T-helper 2 cell (primary cell): ENCODE measurements around the gene TNC.

ENCODE experiments used
- DNase-seq, 5 experiments: peaks; one replicate each; pipeline versions ENCODE4 v3.0.0 to v3.0.0-alpha.2; 2012 to 2022

TNC gene

DNA sequence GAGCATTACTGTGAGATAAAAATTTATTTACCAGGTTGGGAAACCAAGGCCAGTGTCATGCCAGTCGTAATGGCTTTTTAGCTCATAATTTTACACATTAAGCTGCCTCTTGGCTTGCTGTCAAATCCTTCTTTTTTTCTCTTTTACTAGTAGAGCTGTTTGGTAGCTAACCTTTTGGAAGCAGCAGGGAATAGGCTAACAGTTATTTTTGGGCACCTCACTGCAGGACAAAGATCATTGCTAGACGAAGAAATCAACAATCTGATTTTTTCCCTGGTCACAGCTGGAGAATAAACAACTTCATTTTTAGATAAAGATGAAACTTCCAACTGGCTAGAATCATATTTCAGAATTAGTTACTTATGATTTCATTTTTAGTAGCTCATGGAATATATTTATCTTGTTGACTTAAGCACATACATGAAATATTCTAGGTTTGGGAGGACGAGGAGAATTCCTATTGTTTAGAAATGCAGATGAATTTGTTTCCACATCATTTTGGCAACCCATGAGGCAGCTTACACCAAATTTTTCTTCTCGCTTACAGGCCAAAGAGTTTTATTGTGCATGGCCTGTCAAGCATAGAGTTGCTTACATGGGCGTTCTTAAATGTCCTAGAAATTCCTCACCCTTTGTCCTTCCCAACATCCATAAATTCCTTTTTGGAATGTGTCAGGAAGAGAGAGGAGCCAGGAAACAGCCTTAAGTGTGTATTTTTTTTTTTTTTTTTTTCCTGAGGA is 19.6 kb downstream of the TNC start:
- no peak for DNase-seq

- DNase-seq: no peak
Observed at GRCh38 chr9:115093520-115093919, 24.4 kb downstream of the TNC start.

GRCh38 chr9:115090486-115090885 is 27.5 kb downstream of the TNC start:
- DNase-seq: no peak

- no peak for DNase-seq
Observed at GRCh38 chr9:115088860-115089259, 29.1 kb downstream of the TNC start.

GRCh38 chr9:115086886-115087285 is 31.1 kb downstream of the TNC start:
- DNase-seq: no peak

DNA sequence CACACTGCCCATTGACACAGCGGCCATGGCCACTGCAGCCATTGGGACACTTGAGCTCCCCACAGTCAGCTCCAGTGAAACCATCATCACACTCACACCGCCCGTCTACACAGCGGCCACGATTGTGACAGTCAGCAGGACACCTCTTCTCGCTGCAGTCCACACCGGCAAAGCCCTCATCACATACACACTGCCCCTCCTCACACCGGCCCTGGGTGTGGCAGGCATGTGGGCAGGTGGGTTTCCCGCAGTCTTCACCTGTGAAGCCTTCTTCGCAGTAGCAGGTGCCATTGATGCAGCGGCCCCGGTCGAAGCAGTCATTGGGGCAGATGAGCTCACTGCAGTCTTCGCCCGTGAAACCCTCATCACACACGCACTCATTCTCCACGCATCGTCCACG is 31.5 kb downstream of the TNC start:
- DNase-seq: no peak

GRCh38 chr9:115085773-115086377 is 32.1 kb downstream of the TNC start:
- DNase-seq: no peak

DNA sequence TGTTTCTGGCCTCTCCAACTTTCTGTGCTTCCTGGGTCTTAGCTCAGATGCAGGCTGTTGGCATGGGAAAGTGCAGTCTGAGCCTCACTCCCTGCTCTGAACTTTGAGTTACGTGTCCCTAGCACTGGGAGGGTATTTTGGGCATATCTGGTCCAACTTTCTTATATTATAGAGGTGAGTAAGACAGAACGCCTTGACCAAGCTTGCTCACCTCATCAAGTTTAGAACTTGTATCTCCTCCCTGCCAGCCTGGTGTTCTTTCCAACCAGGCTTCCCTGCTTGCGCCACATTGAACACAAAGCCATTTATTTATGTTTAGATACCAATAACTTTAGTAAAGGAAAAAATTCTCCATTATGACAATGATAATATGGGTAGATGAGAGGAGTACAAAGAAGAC is 33.2 kb downstream of the TNC start:
- DNase-seq: no peak

DNA sequence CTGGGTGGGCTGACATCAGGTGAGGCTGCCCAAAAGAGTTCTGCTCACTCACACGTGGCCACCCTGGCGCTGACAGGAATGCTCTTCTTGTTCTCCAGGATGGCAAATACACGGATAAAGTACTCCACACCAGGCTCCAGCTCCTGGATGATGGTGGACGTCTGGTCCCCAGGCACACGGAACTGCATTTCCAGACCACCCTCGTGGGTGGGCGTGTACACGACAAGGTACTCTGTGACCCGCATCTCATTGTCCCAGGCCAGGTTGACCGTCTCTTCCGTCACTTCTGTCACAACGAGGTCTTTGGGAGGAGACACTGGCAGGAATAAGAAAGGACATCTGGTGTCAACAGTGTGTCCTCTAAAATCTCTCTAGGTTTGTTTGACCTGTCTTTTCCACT is 33.8 kb downstream of the TNC start:
- no peak for DNase-seq

DNA sequence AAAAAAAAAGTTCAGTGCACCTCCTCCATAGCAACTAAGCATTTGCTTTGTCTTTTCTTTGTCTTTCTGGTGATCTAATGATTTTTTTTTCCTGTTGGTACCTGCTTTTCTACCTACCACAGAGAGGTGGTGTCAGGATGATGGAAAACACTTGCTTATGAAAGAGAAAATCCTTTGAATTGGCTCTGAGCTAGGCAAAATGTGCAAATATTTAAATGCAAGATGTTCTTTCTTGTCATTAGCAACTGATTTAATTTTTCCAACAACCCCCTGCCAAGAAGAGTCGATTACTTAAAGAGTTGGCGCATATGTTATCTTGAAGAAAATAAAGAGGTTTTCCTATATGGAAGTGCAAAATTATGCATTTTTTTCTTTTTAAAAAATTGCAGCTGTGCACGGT is 37.7 kb downstream of the TNC start:
- no peak for DNase-seq

GRCh38 chr9:115079156-115079555 is 38.8 kb downstream of the TNC start:
- no peak for DNase-seq

- no peak for DNase-seq
Observed at GRCh38 chr9:115073456-115073855, 44.5 kb downstream of the TNC start.

DNA sequence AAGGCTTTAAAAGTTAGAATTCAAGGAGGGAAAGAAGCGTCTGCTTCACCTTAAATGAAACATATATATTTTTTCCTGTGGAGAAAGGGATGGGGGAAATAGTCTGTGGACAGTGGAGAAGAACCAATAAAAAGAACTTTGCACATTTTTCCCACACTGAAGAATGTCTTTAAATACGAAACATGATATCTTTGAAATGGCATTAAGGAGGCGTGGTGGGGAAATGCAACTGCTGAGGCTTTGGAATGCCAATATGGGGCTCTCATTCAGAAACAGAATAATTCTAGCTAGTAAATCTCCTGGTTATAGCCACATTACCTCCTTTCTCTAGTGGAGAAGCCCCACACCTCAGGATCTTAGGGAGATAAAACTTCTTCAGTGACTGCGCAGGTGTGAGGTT is 46.8 kb downstream of the TNC start:
- DNase-seq: no peak

GRCh38 chr9:115069771-115070170 is 48.2 kb downstream of the TNC start:
- DNase-seq: no peak

DNA sequence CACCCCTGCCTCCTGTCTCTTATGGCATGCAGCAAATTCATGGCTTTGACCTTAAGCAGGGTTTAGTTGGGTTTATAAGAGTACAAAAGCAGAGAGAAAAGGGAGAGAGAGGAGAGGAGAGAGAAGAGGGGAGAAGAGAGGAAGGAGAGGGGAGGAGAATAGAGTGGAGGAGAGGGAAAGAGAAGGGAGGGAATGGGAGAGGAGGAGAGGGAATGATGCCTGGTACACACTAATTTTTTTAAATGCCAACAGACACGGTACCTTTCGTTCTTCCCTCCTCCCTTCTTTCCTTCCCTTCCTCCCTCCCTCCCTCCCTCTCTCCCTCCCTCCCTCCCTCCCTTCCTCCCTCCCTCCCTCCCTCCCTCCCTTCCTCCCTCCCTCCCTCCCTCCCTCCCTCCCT is 48.7 kb downstream of the TNC start:
- no peak for DNase-seq

DNA sequence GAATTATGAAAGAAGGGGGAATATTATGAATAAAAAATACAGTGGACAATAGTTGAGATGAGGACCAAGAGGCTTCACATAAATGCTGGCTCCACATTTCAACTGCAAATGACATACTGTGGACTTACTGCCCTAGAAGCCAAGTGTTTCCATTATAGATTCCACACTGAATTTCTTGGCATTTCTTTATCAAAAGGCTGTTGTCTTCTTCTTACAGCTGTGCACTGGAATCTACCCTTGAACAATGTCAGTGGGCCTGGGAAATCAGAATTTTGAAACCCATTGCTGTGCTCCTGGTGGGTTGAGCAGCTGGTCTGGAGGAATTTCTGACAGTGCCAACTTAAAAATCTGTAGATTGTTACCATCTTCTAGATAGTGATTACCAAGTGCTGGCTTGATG is 49.9 kb downstream of the TNC start:
- DNase-seq: no peak

GRCh38 chr9:115063058-115063845 is 54.7 kb downstream of the TNC start:
- DNase-seq: no peak

DNA sequence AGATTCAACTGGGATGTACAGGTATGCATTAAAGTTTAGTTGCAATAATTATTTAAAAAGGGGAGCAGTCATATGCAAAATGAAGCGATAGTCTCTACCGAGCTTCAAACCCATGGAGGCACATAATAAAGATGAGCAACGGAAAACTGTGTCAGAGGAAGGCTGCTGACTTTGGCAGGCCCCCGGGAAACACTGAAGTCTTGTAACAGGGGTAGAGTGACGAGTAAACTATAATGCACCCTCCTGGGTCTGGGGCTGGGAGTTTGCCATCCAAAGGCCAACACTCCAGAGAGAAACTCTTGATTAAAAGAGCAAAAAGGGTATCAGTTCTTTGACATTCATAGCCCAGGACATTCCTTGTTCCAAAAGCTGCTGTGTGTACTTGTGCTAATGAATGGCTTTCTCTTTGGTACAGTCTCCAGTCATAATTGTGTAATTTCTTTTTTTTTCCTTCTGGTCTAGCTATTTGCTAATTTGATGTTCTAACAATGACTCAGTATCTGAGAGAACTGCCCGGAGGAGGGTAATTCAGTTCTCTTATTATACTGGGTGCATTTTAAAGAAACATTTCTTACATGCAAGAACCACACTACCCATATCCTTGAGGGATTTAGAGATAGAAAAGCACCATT is 59.2 kb downstream of the TNC start:
- DNase-seq: no peak

- no peak for DNase-seq
Observed at GRCh38 chr9:115058175-115058574, 59.8 kb downstream of the TNC start.

- no peak for DNase-seq
Observed at GRCh38 chr9:115057559-115057958, 60.4 kb downstream of the TNC start.

GRCh38 chr9:115050002-115050490 is 67.9 kb downstream of the TNC start:
- no peak for DNase-seq

GRCh38 chr9:115046824-115047223 is 71.1 kb downstream of the TNC start:
- DNase-seq: no peak

DNA sequence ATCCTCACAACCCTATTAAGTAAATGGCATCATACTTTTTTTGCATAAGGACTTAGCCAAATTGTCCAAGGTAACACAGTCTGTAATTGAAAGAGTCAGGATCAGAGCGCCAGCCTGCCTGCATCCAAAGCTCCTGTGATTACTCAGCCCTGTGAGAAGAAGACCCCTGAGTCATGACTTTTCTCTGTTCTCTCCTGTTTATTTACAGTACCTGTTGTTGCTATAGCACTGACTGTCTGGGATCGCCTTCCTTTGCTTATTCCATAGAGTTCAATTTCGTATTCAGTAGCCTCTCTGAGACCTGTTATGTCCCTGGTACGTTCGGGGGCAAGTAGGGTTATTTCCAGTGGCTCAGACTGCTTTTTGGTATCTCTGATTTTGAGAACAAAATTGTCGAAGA is 71.8 kb downstream of the TNC start:
- DNase-seq: no peak
